Activated naive CD4-positive, alpha-beta T cell treated with Interleukin-2 at 50 U/mL for 16 hours (primary cell): ENCODE data around the gene TREML2.

Experiments used
- DNase-seq: peaks from one replicate; pipeline ENCODE4 v3.0.0-alpha.2; 2020

TREML2 gene

GRCh38 chr6:41174610-41175009 is 26.3 kb downstream of the TREML2 start:
- no peak for DNase-seq

DNA sequence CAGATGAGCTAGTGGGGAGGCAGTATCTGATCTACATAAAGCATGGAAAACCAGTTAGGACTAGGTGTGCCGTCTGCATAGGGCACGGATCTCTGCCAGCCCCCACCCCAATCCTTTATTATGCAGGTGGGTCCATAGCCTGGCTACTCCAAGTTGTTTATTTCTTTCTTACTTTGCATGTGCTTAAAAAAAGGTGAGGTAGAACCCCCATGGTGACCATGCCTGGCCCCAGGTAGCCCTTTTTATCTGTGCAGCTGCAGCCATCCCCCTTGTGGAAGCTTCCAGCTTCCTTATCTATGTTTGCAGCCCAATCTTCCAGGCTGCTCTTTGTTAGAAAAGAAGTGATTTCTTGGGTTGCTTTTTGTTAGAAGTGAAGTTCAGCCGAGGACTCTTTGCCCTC is 29.0 kb downstream of the TREML2 start:
- DNase-seq: no peak

DNA sequence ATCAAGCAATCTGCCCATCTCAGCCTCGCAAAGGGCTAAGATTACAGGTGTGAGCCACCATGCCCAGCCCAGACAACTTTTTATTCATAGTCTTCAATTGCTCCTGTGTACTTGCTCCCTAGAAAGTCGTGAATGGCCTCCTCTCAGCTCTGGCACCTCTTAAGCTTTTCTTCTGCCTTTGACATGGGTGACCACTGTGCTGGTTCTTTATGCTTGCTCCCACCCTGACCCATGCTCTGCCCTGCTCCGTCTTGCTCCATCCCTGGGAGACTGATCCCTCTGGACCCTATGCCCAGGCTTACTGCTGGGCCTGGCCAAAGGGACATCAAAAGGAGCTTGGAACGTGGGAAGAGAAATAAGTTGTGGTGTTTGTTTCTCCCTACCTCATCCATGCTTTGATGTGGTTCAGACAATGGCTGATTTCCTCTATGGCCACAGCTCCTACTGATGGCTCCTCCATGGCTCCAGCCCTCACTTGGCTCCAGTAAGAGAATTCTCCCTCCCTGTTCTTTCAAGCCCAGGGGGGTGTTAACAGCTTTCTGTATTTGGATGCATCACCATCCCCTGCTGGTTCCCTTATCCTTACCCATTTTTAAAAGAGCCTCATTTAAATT is 30.3 kb downstream of the TREML2 start:
- DNase-seq: no peak

- no peak for DNase-seq
These were observed 33.6 kb downstream of the TREML2 start for GRCh38 chr6:41167173-41167963.

- no peak for DNase-seq
These were observed 36.3 kb downstream of the TREML2 start for GRCh38 chr6:41164551-41165120.

- DNase-seq: no peak
These were observed 37.6 kb downstream of the TREML2 start for GRCh38 chr6:41163419-41163717.

- no peak for DNase-seq
These were observed 38.1 kb downstream of the TREML2 start, which contains the start of gene TREM2 for GRCh38 chr6:41162687-41163418. TSS of gene TREM2 (minus strand) at chr6:41163116. CDS start at chr6:41163082, 34 bp downstream.

DNA sequence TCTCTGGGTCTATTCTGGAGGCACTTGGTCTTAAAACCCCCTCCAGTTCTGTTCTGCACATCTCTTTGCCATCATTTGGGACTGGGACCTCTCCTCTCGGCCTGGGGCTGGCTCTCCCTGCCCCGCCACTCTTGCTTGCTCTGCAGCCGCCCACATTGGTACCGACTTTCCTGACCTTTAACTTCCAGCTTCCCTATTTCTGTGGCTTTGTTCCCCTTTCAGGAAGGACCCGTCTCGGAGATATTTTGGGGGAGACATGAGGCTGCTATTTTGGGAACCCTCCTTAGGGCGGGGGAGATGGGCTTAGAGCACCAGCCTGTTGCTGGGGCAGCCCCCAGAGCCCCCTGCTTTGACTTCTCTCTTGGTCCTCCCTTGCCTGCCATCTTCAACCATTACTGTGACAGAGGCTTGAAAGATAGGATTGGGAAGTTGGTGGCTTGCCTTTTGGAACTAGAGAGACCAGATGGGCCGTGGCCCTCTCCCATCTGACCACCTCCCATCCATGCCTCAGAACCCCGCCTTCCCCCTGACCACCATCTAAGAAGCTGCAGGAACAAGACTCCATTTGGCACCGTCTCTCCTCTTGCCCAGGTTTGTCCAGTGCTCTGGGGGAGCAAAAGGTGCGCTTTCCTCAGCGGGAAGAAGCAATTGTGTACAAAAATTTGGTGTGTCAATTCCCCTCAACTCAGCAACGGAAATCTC is 38.9 kb downstream of the TREML2 start:
- DNase-seq: no peak

DNA sequence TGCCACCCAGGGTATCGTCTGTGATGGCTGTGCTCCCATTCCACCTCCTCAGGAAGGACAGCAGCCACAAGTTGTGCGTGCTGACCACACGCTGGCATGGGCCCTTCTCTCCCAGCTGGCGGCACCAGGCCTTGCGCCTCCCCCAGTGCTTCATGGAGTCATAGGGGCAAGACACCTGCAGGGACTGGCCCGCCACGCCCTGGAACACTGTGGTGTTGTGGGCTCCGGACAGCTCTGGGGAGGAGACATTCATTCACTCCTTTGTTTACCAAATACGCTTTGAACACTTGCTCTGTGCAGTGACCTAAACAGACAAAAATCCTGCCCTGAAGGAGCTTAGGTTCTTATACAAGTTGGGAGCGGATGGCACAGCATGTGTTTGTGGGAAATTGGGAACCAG is 39.6 kb downstream of the TREML2 start:
- DNase-seq: no peak

DNA sequence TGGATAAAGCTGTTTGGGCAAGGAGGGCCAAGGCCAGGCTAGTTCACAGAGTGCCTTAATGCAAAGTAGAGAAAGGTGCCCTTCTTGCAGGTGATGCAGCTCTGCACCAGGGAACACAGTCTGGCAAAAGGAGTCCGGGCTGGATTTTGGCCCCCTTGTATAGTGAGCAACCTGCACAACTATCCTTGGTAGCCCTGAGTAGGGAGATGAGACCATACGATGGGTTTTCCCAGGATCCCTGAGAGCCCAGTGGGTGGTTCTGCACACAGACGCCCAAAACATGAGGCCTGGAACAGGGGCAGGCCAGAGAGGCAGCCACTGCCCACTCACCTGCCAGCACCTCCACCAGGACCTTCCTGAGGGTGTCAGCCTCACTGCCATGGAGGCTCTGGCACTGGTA is 40.0 kb downstream of the TREML2 start:
- DNase-seq: no peak

GRCh38 chr6:41159415-41160082 is 41.4 kb downstream of the TREML2 start:
- no peak for DNase-seq

- DNase-seq: no peak
These were observed 43.6 kb downstream of the TREML2 start for GRCh38 chr6:41157323-41157722.

GRCh38 chr6:41156771-41157170 is 44.2 kb downstream of the TREML2 start:
- no peak for DNase-seq

GRCh38 chr6:41156001-41156400 is 44.9 kb downstream of the TREML2 start:
- no peak for DNase-seq

GRCh38 chr6:41155132-41155805 is 45.7 kb downstream of the TREML2 start:
- no peak for DNase-seq

DNA sequence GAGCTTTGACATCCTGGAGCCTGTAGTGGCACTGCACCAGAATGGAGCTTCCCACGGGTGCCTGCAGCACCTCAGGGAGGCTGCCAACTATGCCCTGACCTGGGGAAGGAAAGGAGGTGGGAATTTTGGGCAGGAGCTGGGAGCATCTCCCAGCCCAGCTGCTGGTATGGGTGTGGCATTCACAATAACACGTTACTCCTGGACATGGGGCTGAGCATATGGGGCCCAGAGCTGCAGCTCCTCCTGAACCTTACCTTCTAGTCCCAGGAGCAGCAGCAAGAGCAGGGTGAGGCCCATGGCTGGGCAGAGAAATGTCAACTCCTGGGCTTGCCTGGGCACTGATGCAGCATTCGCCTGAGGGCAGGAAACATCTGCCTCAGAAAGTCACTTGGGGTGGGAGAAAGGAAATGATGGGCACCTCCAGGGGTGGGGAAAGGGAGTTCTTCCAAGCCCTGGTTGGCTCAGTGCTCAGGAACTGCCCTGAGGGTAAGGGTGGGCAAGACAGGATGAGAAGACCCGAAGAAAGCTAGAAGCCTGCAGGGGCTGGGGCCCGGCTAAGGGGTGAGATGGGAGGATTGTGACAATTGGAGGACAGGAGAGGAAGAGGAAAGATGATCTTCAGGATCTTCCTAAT is 46.8 kb downstream of the TREML2 start, which contains the start of gene TREML1:
Gene TREML1 (minus strand): TSS at position 356 of the 634 bp plus-strand sequence. CDS start 59 bp downstream, at position 297.
- no peak for DNase-seq

DNA sequence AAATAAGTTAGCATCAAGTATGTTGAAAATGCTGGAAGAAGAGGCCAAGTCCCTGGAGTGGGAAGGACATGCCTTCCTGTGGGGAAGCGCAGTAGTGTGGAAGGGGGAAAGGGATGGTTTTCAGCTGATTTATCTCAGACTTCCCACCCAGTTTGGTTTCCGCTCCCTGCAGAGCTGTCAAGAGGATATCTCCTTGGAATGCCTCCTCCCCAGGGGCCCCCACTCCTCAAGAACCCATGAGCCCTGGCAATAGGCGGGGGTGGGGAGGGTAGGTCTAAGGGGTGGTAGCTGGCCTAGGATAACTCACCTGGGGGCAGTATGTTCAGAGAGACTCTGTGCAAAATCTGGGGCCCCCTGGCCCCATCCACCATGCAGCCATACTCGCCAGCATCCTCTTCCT is 47.5 kb downstream of the TREML2 start:
- no peak for DNase-seq

GRCh38 chr6:41150671-41151070 is 50.3 kb downstream of the TREML2 start:
- DNase-seq: no peak

- no peak for DNase-seq
These were observed 53.0 kb downstream of the TREML2 start for GRCh38 chr6:41147917-41148316.
